HCT116 (cell line): ENCODE results near the gene NUCB2. TPM values are rescaled to one million over a fixed set of nuclear protein-coding genes. Genes with fewer than 3 reads are reported as not detected.

Experiments
- ATAC-seq: fragments of 200-7000 bp; cut with Tn5 transposase; 2 replicates; pipeline ENCODE4 v1.9.1; 2020; ENCODE audit warnings: mild to moderate bottlenecking, moderate library complexity
- BruUV-seq: library from RNA; stranded (reverse); fragments of 400-500 nt; replicated peaks from 2 replicates; lab custom pipeline; 2021; lab: Mats Ljungman, UMichigan
- CTCF ChIA-PET: fragments of 300-600 bp; sonication (Branson Sonifier 250); formaldehyde crosslinking; loops from one replicate; lab custom pipeline; 2021; ENCODE audit warnings: antibody characterized with exemption; lab: Charles Lee
- POLR2A ChIA-PET: fragments of 300-600, 350-600 bp; sonication (Branson Sonifier 250); formaldehyde crosslinking; loops from one replicate; lab custom pipeline; 2021; ENCODE audit warnings: antibody characterized with exemption; lab: Charles Lee
- RAD21 ChIA-PET, 2 experiments: fragments of 300-600 bp; sonication (Branson Sonifier 250); formaldehyde crosslinking; loops; one replicate each; lab custom pipeline; 2023; ENCODE audit warnings: low total read pairs in 2 of 2; ENCODE audit not compliant: uncharacterized antibody in 2 of 2, unreplicated experiment in 2 of 2, low non-redundant PET in 1 of 2; lab: Charles Lee
- DNase-seq: peaks from one replicate; pipeline ENCODE4 v3.0.0-alpha.2; 2010; ENCODE audit warnings: low read depth, low spot score
- H2AFZ ChIP-seq: fragments of 200-600 bp; shearing (Covaris generic), sonication (generic); 2 replicates; pipeline ENCODE4 v1.6.1; 2017; ENCODE audit warnings: low read depth, mixed run types, mixed read lengths, antibody characterized with exemption, low read length; ENCODE audit not compliant: poor library complexity, severe bottlenecking
- H3K27ac ChIP-seq: 2 replicates; pipeline ENCODE4 v1.5.1; 2012; ENCODE audit warnings: low read depth, low read length
- H3K27me3 ChIP-seq: fragments of 200-600 bp; sonication (generic); 2 replicates; pipeline ENCODE4 v1.6.1; 2016; ENCODE audit warnings: mixed run types, low read length, mixed read lengths; ENCODE audit not compliant: insufficient read depth
- H3K36me3 ChIP-seq, 2 experiments: fragments of 200-500 bp in 1 of 2; fragments of 200-600 bp in 1 of 2; sonication (Bioruptor generic) in 1 of 2; sonication (generic) in 1 of 2; 2 replicates each; pipeline versions ENCODE4 v1.5.1 to v1.6.1; 2014 to 2016; ENCODE audit warnings: low read length in 2 of 2, inconsistent platforms in 1 of 2, mixed read lengths in 1 of 2, mixed run types in 1 of 2; ENCODE audit not compliant: insufficient read depth in 2 of 2, control insufficient read depth in 1 of 2
- H3K4me1 ChIP-seq, 2 experiments: fragments of 200-600 bp in 1 of 2; sonication (generic) in 1 of 2; 2 replicates each; pipeline versions ENCODE4 v1.5.1 to v1.6.1; 2012 to 2017; ENCODE audit warnings: low read length in 2 of 2, inconsistent platforms in 1 of 2, mild to moderate bottlenecking in 1 of 2, mixed read lengths in 1 of 2, mixed run types in 1 of 2, moderate library complexity in 1 of 2; ENCODE audit not compliant: insufficient read depth in 2 of 2, control insufficient read depth in 1 of 2
- H3K4me2 ChIP-seq: fragments of 200-600 bp; sonication (generic); 2 replicates; pipeline ENCODE4 v1.6.1; 2017; ENCODE audit warnings: mixed run types, low read length, mixed read lengths
- H3K4me3 ChIP-seq, 2 experiments: fragments of 200-600 bp in 1 of 2; sonication (generic) in 1 of 2; replicated peaks in 1 of 2; 2 replicates each; pipeline ENCODE4 v1.5.1; 2011 to 2016; ENCODE audit warnings: low read length in 2 of 2, control low read depth in 1 of 2, low read depth in 1 of 2, mild to moderate bottlenecking in 1 of 2, mixed read lengths in 1 of 2, mixed run types in 1 of 2
- H3K79me2 ChIP-seq: fragments of 200-600 bp; sonication (generic); 2 replicates; pipeline ENCODE4 v1.6.1; 2017; ENCODE audit warnings: mild to moderate bottlenecking, mixed run types, low read length, moderate library complexity, mixed read lengths; ENCODE audit not compliant: insufficient read depth
- H3K9ac ChIP-seq: fragments of 200-600 bp; sonication (generic); 2 replicates; pipeline ENCODE4 v1.6.1; 2016; ENCODE audit warnings: low read length, mixed read lengths
- H3K9me2 ChIP-seq: fragments of 200-600 bp; sonication (generic), shearing (Covaris generic); 2 replicates; pipeline ENCODE4 v1.6.1; 2017; ENCODE audit warnings: mixed run types, mild to moderate bottlenecking, moderate library complexity; ENCODE audit not compliant: insufficient read depth
- H3K9me3 ChIP-seq, 2 experiments: fragments of 200-500 bp in 1 of 2; fragments of 200-600 bp in 1 of 2; sonication (Bioruptor generic) in 1 of 2; sonication (generic) in 1 of 2; 2 replicates each; pipeline ENCODE4 v1.6.1; 2014 to 2017; ENCODE audit warnings: low read length in 2 of 2, mixed read lengths in 2 of 2, inconsistent platforms in 1 of 2, low read depth in 1 of 2, mild to moderate bottlenecking in 1 of 2, mixed run types in 1 of 2, moderate library complexity in 1 of 2; ENCODE audit not compliant: control insufficient read depth in 1 of 2, insufficient read depth in 1 of 2
- H4K20me1 ChIP-seq: fragments of 200-600 bp; sonication (generic), shearing (Covaris generic); 2 replicates; pipeline ENCODE4 v1.6.1; 2017; ENCODE audit warnings: mixed run types, mild to moderate bottlenecking, moderate library complexity; ENCODE audit not compliant: insufficient read depth
- EGR1 ChIP-seq: IDR thresholded peaks from 2 replicates; pipeline ENCODE4 v1.6.1; 2012; ENCODE audit warnings: low read depth
- SIN3A ChIP-seq: IDR thresholded peaks from 2 replicates; pipeline ENCODE4 v1.6.1; 2012; ENCODE audit warnings: low read depth
- intact Hi-C: fragments of 100-400 bp; cut with micrococcal nuclease; formaldehyde crosslinking; loops from 2 replicates; pipeline ENCODE4 v1.10.0; 2022
- total RNA-seq: library from RNA; stranded (reverse); gene quantifications from one replicate; pipeline ENCODE4 v1.2.1, GENCODE V29; 2021; ENCODE audit not compliant: unreplicated experiment
- TF ChIP-seq, protein P1 (sequence below): IDR thresholded peaks from 2 replicates; pipeline ENCODE4 v1.6.1; 2012
- TF ChIP-seq, protein P2 (sequence below), 3 experiments: fragments of 200-600 bp in 1 of 3; sonication (generic) in 1 of 3; IDR thresholded peaks in 2 of 3; conservative IDR thresholded peaks in 1 of 3; 2 replicates each; pipeline ENCODE4 v1.5.1; 2012 to 2017; ENCODE audit warnings: low read depth in 2 of 3, low read length in 2 of 3, antibody characterized with exemption in 1 of 3, borderline replicate concordance in 1 of 3, control low read depth in 1 of 3, mild to moderate bottlenecking in 1 of 3, mixed read lengths in 1 of 3, mixed run types in 1 of 3, moderate library complexity in 1 of 3; ENCODE audit not compliant: insufficient read depth in 1 of 3

Gene NUCB2
- total RNA-seq, 1 experiment from 2014 or later = 40.6 TPM

DNA sequence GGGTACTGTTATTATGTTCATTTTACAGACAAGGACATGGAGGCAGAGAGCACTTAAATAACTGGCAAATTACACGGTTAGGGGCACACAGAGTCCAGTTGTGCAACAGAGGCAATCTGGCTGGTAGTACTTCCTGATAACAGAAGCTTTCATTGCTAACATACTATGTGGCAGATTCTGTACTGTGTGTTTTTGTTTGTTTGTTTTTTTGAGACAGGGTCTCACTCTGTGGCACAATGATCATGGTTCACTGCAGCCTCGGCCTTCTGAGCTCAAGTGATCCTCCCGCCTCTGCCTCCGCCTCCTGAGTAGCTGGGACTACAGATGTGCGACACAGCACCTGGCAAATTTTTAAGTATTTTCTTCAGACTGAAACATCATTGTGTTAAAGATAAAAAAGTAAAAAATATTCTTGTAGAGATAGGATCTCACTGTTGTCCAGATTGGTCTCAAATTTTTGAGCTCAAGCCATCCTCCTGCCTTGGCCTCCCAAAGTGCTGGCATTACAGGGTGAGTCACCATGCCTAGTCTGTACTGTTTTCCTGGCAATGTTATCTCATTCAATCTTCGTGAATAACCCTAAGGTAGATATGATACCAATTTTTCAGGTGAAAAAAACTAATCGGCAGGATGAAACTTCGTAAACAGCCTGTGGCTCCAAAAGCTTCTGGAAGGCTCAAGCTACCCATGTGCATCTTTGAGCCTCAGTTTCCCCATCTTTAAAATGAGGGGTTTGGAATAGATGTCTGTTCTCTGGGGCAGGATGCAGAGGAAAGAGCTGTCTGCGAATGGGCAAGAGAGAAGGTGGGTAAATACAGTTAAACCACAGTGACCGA is 921 bp upstream of the NUCB2 start:
- ATAC-seq = no peak
- RAD21 ChIA-PET = no interaction called here

DNA sequence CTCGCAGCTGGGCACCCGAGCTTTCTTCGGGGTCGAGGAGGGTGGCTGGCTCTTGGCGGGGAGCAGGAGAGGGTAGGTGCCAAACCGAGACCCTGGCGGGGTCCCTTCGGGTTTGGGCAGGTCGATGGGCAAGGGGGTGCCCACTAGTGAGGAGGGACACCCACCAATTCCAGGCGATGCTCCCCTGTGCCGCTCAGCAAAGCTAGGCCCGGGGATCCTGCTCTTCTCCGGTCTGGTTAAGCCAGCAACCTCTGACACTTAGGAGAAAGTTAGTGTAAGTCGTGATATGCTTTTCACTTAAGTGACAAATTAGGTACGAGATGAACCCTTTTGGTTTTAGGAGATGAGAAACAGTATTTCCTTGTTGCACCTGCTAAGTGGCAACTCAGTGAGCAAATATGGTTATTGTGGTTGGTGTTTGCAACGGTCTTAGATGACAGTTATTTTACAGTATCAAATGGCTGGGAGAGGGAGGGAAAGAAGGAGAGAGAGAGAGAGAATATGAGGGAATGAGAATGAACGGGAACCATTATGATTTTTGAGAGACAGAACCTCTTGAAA is 565 bp downstream of the NUCB2 start:
- BruUV-seq = no TSS peak
- intact Hi-C loops = no loop called here
- TF ChIP-seq EGR1 (no peak), SIN3A (peak; percentile 62)
- TF ChIP-seq, protein P1, sequence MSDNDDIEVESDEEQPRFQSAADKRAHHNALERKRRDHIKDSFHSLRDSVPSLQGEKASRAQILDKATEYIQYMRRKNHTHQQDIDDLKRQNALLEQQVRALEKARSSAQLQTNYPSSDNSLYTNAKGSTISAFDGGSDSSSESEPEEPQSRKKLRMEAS = peak; percentile 25; the same call in 1 of the 2 replicates
- TF ChIP-seq, protein P2, sequence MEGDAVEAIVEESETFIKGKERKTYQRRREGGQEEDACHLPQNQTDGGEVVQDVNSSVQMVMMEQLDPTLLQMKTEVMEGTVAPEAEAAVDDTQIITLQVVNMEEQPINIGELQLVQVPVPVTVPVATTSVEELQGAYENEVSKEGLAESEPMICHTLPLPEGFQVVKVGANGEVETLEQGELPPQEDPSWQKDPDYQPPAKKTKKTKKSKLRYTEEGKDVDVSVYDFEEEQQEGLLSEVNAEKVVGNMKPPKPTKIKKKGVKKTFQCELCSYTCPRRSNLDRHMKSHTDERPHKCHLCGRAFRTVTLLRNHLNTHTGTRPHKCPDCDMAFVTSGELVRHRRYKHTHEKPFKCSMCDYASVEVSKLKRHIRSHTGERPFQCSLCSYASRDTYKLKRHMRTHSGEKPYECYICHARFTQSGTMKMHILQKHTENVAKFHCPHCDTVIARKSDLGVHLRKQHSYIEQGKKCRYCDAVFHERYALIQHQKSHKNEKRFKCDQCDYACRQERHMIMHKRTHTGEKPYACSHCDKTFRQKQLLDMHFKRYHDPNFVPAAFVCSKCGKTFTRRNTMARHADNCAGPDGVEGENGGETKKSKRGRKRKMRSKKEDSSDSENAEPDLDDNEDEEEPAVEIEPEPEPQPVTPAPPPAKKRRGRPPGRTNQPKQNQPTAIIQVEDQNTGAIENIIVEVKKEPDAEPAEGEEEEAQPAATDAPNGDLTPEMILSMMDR (IDR thresholded peaks at IDR 0.05 in 2 of 3, conservative IDR thresholded peaks at IDR 0.05 in 1 of 3; ENCODE audit: borderline replicate concordance in 1 of 3, insufficient read depth in 1 of 3, low read depth in 2 of 3, low read length in 2 of 3) = no peak
- ChIA-PET CTCF (interaction anchor here (1.3 kb wide), 1 partner anchor 10 kb away, joined by 6 read pairs; no protein-coding TSS in a partner anchor), RAD21 (no interaction called here), POLR2A (interaction anchor here (0.7 to 2.1 kb wide), 2 partner anchors 9 to 14 kb away, joined by 5 to 15 read pairs; no protein-coding TSS in a partner anchor)
- H3K9ac ChIP-seq = peak overlapping the region; percentile 69
- no peaks in the 10 kb centered on the region for H3K36me3 ChIP-seq
- peak overlapping the region; percentile 67; the same call in 1 of the 2 replicates for H3K27ac ChIP-seq
- peaks cover 10 to 25% of the 10 kb centered on the region in 2 experiments; a peak in 3 of 4 replicates for H3K4me1 ChIP-seq
- no peaks in the 10 kb centered on the region for H3K27me3 ChIP-seq
- H3K4me3 ChIP-seq = peak overlapping the region; percentile 71 to 78
- H2AFZ ChIP-seq = peak overlapping the region; percentile 11
- peak; percentile 12 for ATAC-seq
- H3K9me3 ChIP-seq = no peaks in the 10 kb centered on the region
- no peaks in the 10 kb centered on the region; the same call in 1 of the 2 replicates for H3K79me2 ChIP-seq
- H3K4me2 ChIP-seq = peak overlapping the region; percentile 81
- H3K9me2 ChIP-seq = no peaks in the 10 kb centered on the region
- no peak for DNase-seq
- no peaks in the 10 kb centered on the region for H4K20me1 ChIP-seq

More for the DNA sequence above, 921 bp upstream of the NUCB2 start:
- Histone ChIP-seq H3K27me3 (no peaks in the 10 kb centered on the region), H3K36me3 (no peaks in the 10 kb centered on the region)
- DNase-seq = no peak
- no peak for TF ChIP-seq SIN3A
- TF ChIP-seq, all 23 proteins: peak for 0
- Histone ChIP-seq H3K9me2 (no peaks in the 10 kb centered on the region), H3K4me1 (peaks cover 10 to 30% of the 10 kb centered on the region in 2 experiments; a peak in 3 of 4 replicates), H3K9me3 (no peaks in the 10 kb centered on the region), H4K20me1 (no peaks in the 10 kb centered on the region), H3K4me3 (peak overlapping the region; percentile 71 to 78), H3K79me2 (no peaks in the 10 kb centered on the region; the same call in 1 of the 2 replicates), H2AFZ (peak overlapping the region; percentile 37), H3K27ac (peak overlapping the region; percentile 67), H3K9ac (peak overlapping the region; percentile 69), H3K4me2 (peak overlapping the region; percentile 81)
- BruUV-seq = TSS peak; percentile 95
- intact Hi-C loops = no loop called here
- ChIA-PET POLR2A (interaction anchor here (1.0 to 2.1 kb wide), 4 partner anchors 8 to 78 kb away, joined by 3 to 15 read pairs (median 4); no protein-coding TSS in a partner anchor), CTCF (interaction anchor here (0.8 to 1.3 kb wide), 4 partner anchors 8 to 490 kb away, joined by 3 to 6 read pairs (median 3); no protein-coding TSS in a partner anchor)
